Pancreas (tissue), 10 donors: ENCODE data around the gene RWDD1. TPM values are rescaled to one million over a fixed set of nuclear protein-coding genes. Genes with fewer than 3 reads are reported as not detected.
A peak's percentile ranks its signal among the peaks of the same experiment; 100 is the strongest.

Source experiments
- ATAC-seq, 4 donors: fragments of 200-7000 bp; cut with Tn5 transposase; one replicate each; pipeline versions ENCODE4 v1.8.0 to v1.9.1; 2020; ENCODE audit warnings: mild to moderate bottlenecking in 4 of 4, moderate library complexity in 4 of 4
- DNase-seq, 6 donors: peaks; one replicate each; pipeline ENCODE4 v3.0.0-alpha.2; 2020
- FAIRE-seq: peaks from 2 replicates; lab custom pipeline; 2012; peaks lifted over from hg19 to GRCh38; lab: Jason Lieb, UNC
- H3K27ac ChIP-seq, 4 donors: fragments of 200-600 bp; sonication (generic); 1 replicate in 3 of 4; 2 replicates in 1 of 4; pipeline versions ENCODE4 v1.5.0 to v1.8.0; 2020
- H3K27me3 ChIP-seq, 4 donors: fragments of 200-600 bp; one replicate each; pipeline ENCODE4 v1.8.0; 2021
- H3K36me3 ChIP-seq, 3 donors: fragments of 200-600 bp; sonication (generic) in 1 of 3; one replicate each; pipeline versions ENCODE4 v1.5.0 to v1.8.0; 2020 to 2021
- H3K4me1 ChIP-seq, 3 donors: fragments of 200-600 bp; one replicate each; pipeline ENCODE4 v1.8.0; 2021
- H3K4me3 ChIP-seq, 4 donors: fragments of 200-600 bp; sonication (generic) in 2 of 4; one replicate each; pipeline versions ENCODE4 v1.5.0 to v1.8.0; 2020 to 2021
- H3K9me3 ChIP-seq, 4 donors: fragments of 200-600 bp; one replicate each; pipeline ENCODE4 v1.8.0; 2021
- WGBS, 2 donors: extraction: QIAGEN DNeasy Blood & Tissue Kit; methylation state at CpG; one replicate each; pipeline ENCODE4 v1.1.7; 2013; 5-methylcytosine and 5-hydroxymethylcytosine counted together
- intact Hi-C, 3 donors: fragments of 100-400 bp; cut with DNase I; formaldehyde crosslinking; loops; one replicate each; pipeline versions ENCODE4 v1.11.1 to v1.14.2; 2022
- polyA plus RNA-seq, 2 donors: library from polyadenylated mRNA; stranded (reverse); fragments of 200-250 nt; gene quantifications; one replicate each; pipeline ENCODE4 v1.2.3, GENCODE V29; 2013
- total RNA-seq, 6 donors: library from RNA; stranded (reverse); fragmentation: NEBNext Ultra II Directional in 4 of 6; extraction: Animal tissue kit (Norgen Biotek cat#: 25700) in 4 of 6; gene quantifications; one replicate each; pipeline versions ENCODE4 v1.2.1 to v1.2.4, GENCODE V29; 2021 to 2023
- TF ChIP-seq, protein P1 (sequence below), 4 donors: fragments of 200-600 bp; sonication (generic) in 3 of 4; IDR thresholded peaks; one replicate each; pipeline versions ENCODE4 v1.5.0 to v1.8.0; 2021; ENCODE audit warnings: antibody characterized with exemption in 4 of 4
- donor health status: healthy with polysubstance abuse.
- donor health status: DM: no; HTN: no; CAD: no; lungs with moderate emphysema.
- donor health status: DM: no; HTN: no; CAD: no.
- donor health status: control.
- donor health status: control.
- donor health status: Bipolar disorder and iron deficiency.
- donor health status: DM: yes; HTN: yes; CAD: no.
- donor health status: DM: no; HTN: no; CAD: no.
- donor health status: DM: no; HTN: no; CAD: no.
- donor health status: DM: yes; HTN: yes; CAD: no.

RWDD1 gene
- total and polyA plus RNA-seq, 8 donors, result 26.0 to 40.6 (median 29.4) TPM

DNA sequence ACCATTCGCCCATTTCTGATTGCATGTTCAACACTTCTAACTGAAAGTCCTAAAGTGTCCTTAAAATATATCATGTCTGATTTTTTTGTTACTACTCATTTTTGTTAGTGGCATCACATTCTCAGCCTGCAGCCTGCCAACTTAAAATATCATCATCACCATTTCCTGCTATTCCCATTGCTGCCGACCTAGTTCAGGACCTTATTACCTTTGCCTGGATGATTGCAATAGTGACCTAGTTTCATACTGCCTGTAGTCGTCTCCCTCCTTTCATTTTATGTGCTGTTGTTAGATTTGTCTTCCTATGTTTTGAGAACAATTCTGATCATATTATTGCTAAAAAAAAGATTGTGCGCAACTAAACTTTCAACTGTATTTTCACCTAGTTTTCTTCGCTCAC is 6.2 kb downstream of the RWDD1 start:
- WGBS, 2 donors, result 74 to 78% methylated on average over 5 of the region's 5 CpGs
- intact Hi-C loops, result no loop called here
- no peak overlapping the region for H3K4me3 ChIP-seq
- no peak for FAIRE-seq
- no peak overlapping the region for H3K27ac ChIP-seq
- peaks cover 0 to 9% (median 0%) of the 10 kb centered on the region in 3 donors for H3K36me3 ChIP-seq
- no peak for ATAC-seq
- DNase-seq, result no peak
- H3K4me1 ChIP-seq, result peaks cover 0 to 16% (median 10%) of the 10 kb centered on the region in 3 donors
- H3K27me3 ChIP-seq, result no peaks in the 10 kb centered on the region
- no peaks in the 10 kb centered on the region for H3K9me3 ChIP-seq
- TF ChIP-seq, protein P1, sequence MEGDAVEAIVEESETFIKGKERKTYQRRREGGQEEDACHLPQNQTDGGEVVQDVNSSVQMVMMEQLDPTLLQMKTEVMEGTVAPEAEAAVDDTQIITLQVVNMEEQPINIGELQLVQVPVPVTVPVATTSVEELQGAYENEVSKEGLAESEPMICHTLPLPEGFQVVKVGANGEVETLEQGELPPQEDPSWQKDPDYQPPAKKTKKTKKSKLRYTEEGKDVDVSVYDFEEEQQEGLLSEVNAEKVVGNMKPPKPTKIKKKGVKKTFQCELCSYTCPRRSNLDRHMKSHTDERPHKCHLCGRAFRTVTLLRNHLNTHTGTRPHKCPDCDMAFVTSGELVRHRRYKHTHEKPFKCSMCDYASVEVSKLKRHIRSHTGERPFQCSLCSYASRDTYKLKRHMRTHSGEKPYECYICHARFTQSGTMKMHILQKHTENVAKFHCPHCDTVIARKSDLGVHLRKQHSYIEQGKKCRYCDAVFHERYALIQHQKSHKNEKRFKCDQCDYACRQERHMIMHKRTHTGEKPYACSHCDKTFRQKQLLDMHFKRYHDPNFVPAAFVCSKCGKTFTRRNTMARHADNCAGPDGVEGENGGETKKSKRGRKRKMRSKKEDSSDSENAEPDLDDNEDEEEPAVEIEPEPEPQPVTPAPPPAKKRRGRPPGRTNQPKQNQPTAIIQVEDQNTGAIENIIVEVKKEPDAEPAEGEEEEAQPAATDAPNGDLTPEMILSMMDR (IDR thresholded peaks at IDR 0.05), result no peak

- H3K9me3 ChIP-seq, result no peaks in the 10 kb centered on the region
- peaks cover 0 to 8% (median 2%) of the 10 kb centered on the region in 3 donors for H3K4me1 ChIP-seq
- peaks cover 0 to 9% (median 0%) of the 10 kb centered on the region in 3 donors for H3K36me3 ChIP-seq
- ATAC-seq (no peak), FAIRE-seq (no peak), DNase-seq (no peak)
- H3K27ac ChIP-seq, result no peak overlapping the region
- intact Hi-C loops, result no loop called here
- TF ChIP-seq, protein P1 (IDR thresholded peaks at IDR 0.05), result no peak
- no peaks in the 10 kb centered on the region for H3K27me3 ChIP-seq
- H3K4me3 ChIP-seq, result no peak overlapping the region
These were observed 7.0 kb downstream of the RWDD1 start for GRCh38 chr6:116578335-116578734.

- Histone ChIP-seq H3K4me3 (no peak overlapping the region), H3K27me3 (no peaks in the 10 kb centered on the region), H3K9me3 (no peaks in the 10 kb centered on the region), H3K36me3 (peaks cover 0 to 9% (median 0%) of the 10 kb centered on the region in 3 donors), H3K27ac (no peak overlapping the region), H3K4me1 (peaks cover 0 to 5% (median 0%) of the 10 kb centered on the region in 3 donors)
- peak; percentile 60 to 78 (median 78) for ATAC-seq
- TF ChIP-seq, protein P1 (IDR thresholded peaks at IDR 0.05), result no peak
- no peak for FAIRE-seq
- no peak for DNase-seq
- intact Hi-C loops, result no loop called here
- WGBS, 2 donors, result 70 to 74% methylated on average over 1 of the region's 1 CpG
These were observed 7.8 kb downstream of the RWDD1 start for GRCh38 chr6:116579143-116579542.

- no peaks in the 10 kb centered on the region for H3K27me3 ChIP-seq
- FAIRE-seq (no peak), DNase-seq (no peak), ATAC-seq (no peak)
- H3K4me3 ChIP-seq, result no peak overlapping the region
- 74 to 84% methylated on average over 2 of the region's 2 CpGs for WGBS, 2 donors
- H3K27ac ChIP-seq, result no peak overlapping the region
- TF ChIP-seq, protein P1 (IDR thresholded peaks at IDR 0.05), result no peak
- H3K4me1 ChIP-seq, result peaks cover 0 to 5% (median 0%) of the 10 kb centered on the region in 3 donors
- no peaks in the 10 kb centered on the region for H3K9me3 ChIP-seq
- H3K36me3 ChIP-seq, result peaks cover 0 to 13% (median 0%) of the 10 kb centered on the region in 3 donors
- intact Hi-C loops, result no loop called here
These were observed 8.9 kb downstream of the RWDD1 start for GRCh38 chr6:116580198-116580597.

GRCh38 chr6:116586276-116586675 is 15.0 kb downstream of the RWDD1 start:
- no peak overlapping the region for H3K4me3 ChIP-seq
- FAIRE-seq, result no peak
- DNase-seq, result no peak
- H3K27ac ChIP-seq, result no peak overlapping the region
- no peaks in the 10 kb centered on the region for H3K9me3 ChIP-seq
- no peak for ATAC-seq
- H3K36me3 ChIP-seq, result peaks cover 0 to 25% (median 3%) of the 10 kb centered on the region in 3 donors
- no peaks in the 10 kb centered on the region for H3K27me3 ChIP-seq
- intact Hi-C loops, result no loop called here
- H3K4me1 ChIP-seq, result no peaks in the 10 kb centered on the region
- TF ChIP-seq, protein P1 (IDR thresholded peaks at IDR 0.05), result no peak
